ENCODE results near the gene SNX25. TPM values are rescaled to one million over a fixed set of nuclear protein-coding genes. Genes with fewer than 3 reads are reported as not detected.

SNX25 gene
- total and polyA plus RNA-seq, 10 of the 15 experiments (the other 5 are each of a cell fraction or from before 2014, with no cell fraction given) = 11.2 to 117 (median 62.8) TPM

GRCh38 chr4:185249105-185249504 lies 39.7 kb downstream of the SNX25 start:
- ChIA-PET SMC1A (ENCODE audit: uncharacterized antibody, unreplicated experiment) (no interaction called here), POLR2A (no interaction called here), RAD21 (ENCODE audit: unreplicated experiment) (no interaction called here), CTCF (no interaction called here)
- H3K36me3 ChIP-seq (ENCODE audit: control insufficient read depth in 2 of 2, insufficient read depth in 2 of 2, low read length in 1 of 2) = peaks cover 0 to 20% of the 10 kb centered on the region in 2 experiments; a peak in 2 of 4 replicates
- TF ChIP-seq FOS (IDR thresholded peaks at IDR 0.05; ENCODE audit: borderline replicate concordance, extremely low read depth, insufficient read length) (no peak), ZBTB40 (IDR thresholded peaks at IDR 0.05; ENCODE audit: borderline replicate concordance) (no peak), RAD51 (IDR thresholded peaks at IDR 0.05) (no peak), ZNF384 (IDR thresholded peaks at IDR 0.05; ENCODE audit: borderline replicate concordance, low read depth, low read length) (no peak), JUNB (IDR thresholded peaks at IDR 0.05) (no peak), TAF1 (IDR thresholded peaks at IDR 0.05; ENCODE audit: borderline replicate concordance, low read depth, low read length) (no peak)
- in situ Hi-C loops (cut with MboI) = no loop called here
- H3K27ac ChIP-seq (ENCODE audit: control insufficient read depth, insufficient read depth) = no peak overlapping the region
- no TSS peak for BruUV-seq (replicated peaks)
- H3K9ac ChIP-seq (ENCODE audit: control insufficient read depth, insufficient read depth, low read length) = no peak overlapping the region
- no peak overlapping the region for H2AFZ ChIP-seq (ENCODE audit: control insufficient read depth, low read depth, low read length)
- DNase-seq (ENCODE audit: low read depth, low spot score) (no peak), FAIRE-seq (no peak), ATAC-seq (no peak)
- H3K4me1 ChIP-seq (ENCODE audit: control insufficient read depth, insufficient read depth, low read length) = peaks cover 7% of the 10 kb centered on the region
- no peaks in the 10 kb centered on the region for H4K20me1 ChIP-seq (ENCODE audit: control insufficient read depth, insufficient read depth)
- H3K79me2 ChIP-seq (ENCODE audit: control insufficient read depth, insufficient read depth, low read length) = peaks cover 62% of the 10 kb centered on the region
- WGBS (ENCODE audit: insufficient coverage, insufficient replicate concordance, low lambda C conversion rate, missing lambda C conversion rate) = 42% methylated on average over 2 of the region's 2 CpGs
- no peaks in the 10 kb centered on the region for H3K9me3 ChIP-seq (replicated peaks; ENCODE audit: control insufficient read depth, insufficient read depth, low read length)
- intact Hi-C loops (cut with micrococcal nuclease; ENCODE audit: unreplicated experiment) = no loop called here
- H3K4me3 ChIP-seq = no peak overlapping the region
- no peaks in the 10 kb centered on the region for H3K27me3 ChIP-seq (replicated peaks in 1 of 2; ENCODE audit: control insufficient read depth in 2 of 2, insufficient read depth in 2 of 2, low read length in 1 of 2)
- H3K4me2 ChIP-seq (ENCODE audit: control insufficient read depth, insufficient read depth) = no peak overlapping the region
